Parathyroid adenoma (tissue), 2 donors: ENCODE results near the gene POLR2F.

ENCODE experiments used
- H2AFZ ChIP-seq: fragments of 300-600 bp; sonication (generic); one replicate; pipeline ENCODE4 v1.7.0; 2017; ENCODE audit warnings: antibody characterized with exemption, mild to moderate bottlenecking
- H3K27ac ChIP-seq: fragments of 300-600 bp; sonication (generic); one replicate; pipeline ENCODE4 v1.7.0; 2017
- H3K27me3 ChIP-seq: fragments of 300-600 bp; sonication (generic); one replicate; pipeline ENCODE4 v1.7.0; 2017; ENCODE audit warnings: low read length; ENCODE audit not compliant: control insufficient read depth, insufficient read depth
- H3K36me3 ChIP-seq: fragments of 300-600 bp; sonication (generic); one replicate; pipeline ENCODE4 v1.7.0; 2017; ENCODE audit warnings: low read length; ENCODE audit not compliant: control insufficient read depth, insufficient read depth
- H3K4me1 ChIP-seq: fragments of 300-600 bp; sonication (generic); one replicate; pipeline ENCODE4 v1.7.0; 2017; ENCODE audit warnings: control low read depth
- H3K4me2 ChIP-seq: fragments of 300-600 bp; sonication (generic); one replicate; pipeline ENCODE4 v1.7.0; 2017; ENCODE audit warnings: low read length
- H3K4me3 ChIP-seq: fragments of 300-600 bp; sonication (generic); one replicate; pipeline ENCODE4 v1.7.0; 2017; ENCODE audit warnings: low read depth, low read length
- H3K79me2 ChIP-seq: fragments of 300-600 bp; sonication (generic); one replicate; pipeline ENCODE4 v1.7.0; 2017; ENCODE audit warnings: control low read depth
- H3K9ac ChIP-seq: fragments of 300-600 bp; sonication (generic); one replicate; pipeline ENCODE4 v1.7.0; 2017; ENCODE audit warnings: mild to moderate bottlenecking
- H3K9me3 ChIP-seq: fragments of 300-600 bp; sonication (generic); one replicate; pipeline ENCODE4 v1.7.0; 2017; ENCODE audit warnings: low read length; ENCODE audit not compliant: control insufficient read depth
- TF ChIP-seq, protein P1 (sequence below): fragments of 300-600 bp; sonication (generic); IDR thresholded peaks from one replicate; pipeline ENCODE4 v1.7.0; 2017; ENCODE audit warnings: antibody characterized with exemption, mild to moderate bottlenecking
- donor health status: primary hyperparathyroidism.

Gene POLR2F

GRCh38 chr22:37912171-37912570, 41.3 kb upstream of the POLR2F start:
- peaks cover 9% of the 10 kb centered on the region for H3K4me1 ChIP-seq
- TF ChIP-seq, protein P1, sequence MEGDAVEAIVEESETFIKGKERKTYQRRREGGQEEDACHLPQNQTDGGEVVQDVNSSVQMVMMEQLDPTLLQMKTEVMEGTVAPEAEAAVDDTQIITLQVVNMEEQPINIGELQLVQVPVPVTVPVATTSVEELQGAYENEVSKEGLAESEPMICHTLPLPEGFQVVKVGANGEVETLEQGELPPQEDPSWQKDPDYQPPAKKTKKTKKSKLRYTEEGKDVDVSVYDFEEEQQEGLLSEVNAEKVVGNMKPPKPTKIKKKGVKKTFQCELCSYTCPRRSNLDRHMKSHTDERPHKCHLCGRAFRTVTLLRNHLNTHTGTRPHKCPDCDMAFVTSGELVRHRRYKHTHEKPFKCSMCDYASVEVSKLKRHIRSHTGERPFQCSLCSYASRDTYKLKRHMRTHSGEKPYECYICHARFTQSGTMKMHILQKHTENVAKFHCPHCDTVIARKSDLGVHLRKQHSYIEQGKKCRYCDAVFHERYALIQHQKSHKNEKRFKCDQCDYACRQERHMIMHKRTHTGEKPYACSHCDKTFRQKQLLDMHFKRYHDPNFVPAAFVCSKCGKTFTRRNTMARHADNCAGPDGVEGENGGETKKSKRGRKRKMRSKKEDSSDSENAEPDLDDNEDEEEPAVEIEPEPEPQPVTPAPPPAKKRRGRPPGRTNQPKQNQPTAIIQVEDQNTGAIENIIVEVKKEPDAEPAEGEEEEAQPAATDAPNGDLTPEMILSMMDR: no peak
- no peak overlapping the region for H3K4me2 ChIP-seq
- H3K4me3 ChIP-seq: no peak overlapping the region
- H3K27ac ChIP-seq: no peak overlapping the region
- H3K9me3 ChIP-seq: no peaks in the 10 kb centered on the region
- H2AFZ ChIP-seq: no peak overlapping the region
- H3K27me3 ChIP-seq: no peaks in the 10 kb centered on the region
- H3K9ac ChIP-seq: no peak overlapping the region
- H3K36me3 ChIP-seq: no peaks in the 10 kb centered on the region
- H3K79me2 ChIP-seq: peaks cover 3% of the 10 kb centered on the region

DNA sequence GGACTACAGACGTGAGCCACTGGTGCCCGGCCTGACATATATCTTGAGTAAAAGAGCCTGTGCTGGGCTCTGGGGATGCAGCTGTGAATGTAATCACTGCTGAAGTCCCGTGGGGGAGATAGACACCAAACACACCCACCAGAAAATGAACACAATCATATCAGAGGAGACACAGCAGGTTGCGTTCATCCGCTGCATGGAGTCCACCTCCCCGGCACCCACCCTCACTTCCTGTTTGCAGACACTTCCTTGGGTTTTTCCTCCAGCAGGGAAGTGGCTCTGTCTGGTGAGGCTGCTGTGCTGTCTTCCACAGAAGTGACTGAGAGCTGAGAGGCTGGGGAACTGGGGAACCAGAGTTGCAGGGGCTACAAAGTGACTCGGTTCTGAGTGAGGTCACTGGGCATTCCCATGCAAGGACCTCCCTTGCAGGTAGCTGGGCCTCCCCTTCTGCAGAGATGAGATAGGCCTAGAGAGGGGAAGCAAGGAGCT, 40.2 kb upstream of the POLR2F start:
- Histone ChIP-seq H3K9ac (no peak overlapping the region), H3K36me3 (no peaks in the 10 kb centered on the region), H3K4me2 (no peak overlapping the region), H3K9me3 (no peaks in the 10 kb centered on the region), H3K4me1 (peaks cover 9% of the 10 kb centered on the region), H3K79me2 (no peaks in the 10 kb centered on the region), H3K27me3 (no peaks in the 10 kb centered on the region), H3K4me3 (no peak overlapping the region), H2AFZ (no peak overlapping the region), H3K27ac (no peak overlapping the region)
- TF ChIP-seq, protein P1: no peak

DNA sequence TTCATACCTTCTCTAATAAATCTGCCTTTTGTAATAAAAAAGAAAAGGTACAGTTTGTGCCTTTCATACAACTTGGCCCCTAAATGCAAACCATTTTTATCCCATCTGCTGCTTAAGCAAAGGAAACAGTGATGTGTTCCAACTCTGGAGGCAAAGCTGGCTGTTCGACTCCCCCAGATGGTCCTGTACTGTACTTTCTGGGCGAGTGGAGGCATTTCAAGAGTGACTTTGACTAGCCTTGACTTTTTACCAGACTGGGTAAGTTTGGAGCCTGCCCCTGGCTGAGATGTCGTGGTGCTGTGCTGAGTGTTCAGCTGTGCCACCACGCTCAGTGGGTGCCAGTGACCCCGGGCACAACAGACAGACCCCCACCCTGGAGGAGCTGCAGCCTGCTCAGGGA, 37.2 kb upstream of the POLR2F start:
- Histone ChIP-seq H3K36me3 (no peaks in the 10 kb centered on the region), H3K4me2 (no peak overlapping the region)

GRCh38 chr22:37917874-37918548, 35.5 kb upstream of the POLR2F start:
- Histone ChIP-seq H3K4me1 (no peaks in the 10 kb centered on the region), H2AFZ (no peak overlapping the region), H3K27ac (no peak overlapping the region), H3K79me2 (no peaks in the 10 kb centered on the region), H3K9me3 (no peaks in the 10 kb centered on the region), H3K4me2 (no peak overlapping the region), H3K4me3 (no peak overlapping the region), H3K36me3 (no peaks in the 10 kb centered on the region), H3K27me3 (no peaks in the 10 kb centered on the region), H3K9ac (no peak overlapping the region)
- TF ChIP-seq, protein P1: no peak

More for the DNA sequence above, 37.2 kb upstream of the POLR2F start:
- Histone ChIP-seq H3K4me1 (no peaks in the 10 kb centered on the region), H3K9me3 (no peaks in the 10 kb centered on the region), H3K79me2 (no peaks in the 10 kb centered on the region), H3K9ac (no peak overlapping the region), H3K27me3 (no peaks in the 10 kb centered on the region), H3K4me3 (no peak overlapping the region), H2AFZ (no peak overlapping the region), H3K27ac (no peak overlapping the region)
- TF ChIP-seq, protein P1: no peak
